Tibial nerve (tissue), 4 donors: Measurements from ENCODE around the gene KDM5A.

Experiments
- EP300 ChIP-seq, 2 donors: sonication (generic); formaldehyde crosslinking; IDR thresholded peaks; one replicate each; pipeline ENCODE4 v1.6.1; 2017; ENCODE audit warnings: antibody characterized with exemption in 2 of 2, mild to moderate bottlenecking in 1 of 2
- TF ChIP-seq, protein P1 (sequence below), 5 experiments: fragments of 200-600 bp in 3 of 5; fragments of 450-650 bp in 2 of 5; sonication (generic) in 3 of 5; IDR thresholded peaks; one replicate each; pipeline ENCODE4 v1.5.1; 2016 to 2019; ENCODE audit warnings: antibody characterized with exemption in 5 of 5, mild to moderate bottlenecking in 3 of 5, moderate library complexity in 2 of 5

DNA sequence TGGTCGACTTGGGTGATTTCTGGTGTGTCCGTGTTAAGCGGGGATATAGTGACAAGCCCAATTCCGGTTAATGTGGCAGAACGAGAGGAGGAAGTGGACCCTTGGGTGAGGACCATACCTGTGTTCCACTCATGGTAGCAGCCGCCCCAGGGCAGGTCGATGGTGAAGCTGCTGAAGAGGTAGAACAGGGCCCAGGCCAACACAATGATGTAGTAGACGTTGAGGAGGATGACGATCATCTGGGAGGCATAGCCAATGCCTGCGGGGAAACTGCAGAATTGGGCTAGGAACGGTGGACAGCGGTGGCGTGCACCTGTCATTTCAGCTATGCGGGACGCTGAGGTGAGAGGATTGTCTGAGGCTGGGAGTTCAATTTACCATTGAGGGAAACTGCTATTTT is 146.6 kb downstream of the KDM5A start:
- TF ChIP-seq, protein P1, sequence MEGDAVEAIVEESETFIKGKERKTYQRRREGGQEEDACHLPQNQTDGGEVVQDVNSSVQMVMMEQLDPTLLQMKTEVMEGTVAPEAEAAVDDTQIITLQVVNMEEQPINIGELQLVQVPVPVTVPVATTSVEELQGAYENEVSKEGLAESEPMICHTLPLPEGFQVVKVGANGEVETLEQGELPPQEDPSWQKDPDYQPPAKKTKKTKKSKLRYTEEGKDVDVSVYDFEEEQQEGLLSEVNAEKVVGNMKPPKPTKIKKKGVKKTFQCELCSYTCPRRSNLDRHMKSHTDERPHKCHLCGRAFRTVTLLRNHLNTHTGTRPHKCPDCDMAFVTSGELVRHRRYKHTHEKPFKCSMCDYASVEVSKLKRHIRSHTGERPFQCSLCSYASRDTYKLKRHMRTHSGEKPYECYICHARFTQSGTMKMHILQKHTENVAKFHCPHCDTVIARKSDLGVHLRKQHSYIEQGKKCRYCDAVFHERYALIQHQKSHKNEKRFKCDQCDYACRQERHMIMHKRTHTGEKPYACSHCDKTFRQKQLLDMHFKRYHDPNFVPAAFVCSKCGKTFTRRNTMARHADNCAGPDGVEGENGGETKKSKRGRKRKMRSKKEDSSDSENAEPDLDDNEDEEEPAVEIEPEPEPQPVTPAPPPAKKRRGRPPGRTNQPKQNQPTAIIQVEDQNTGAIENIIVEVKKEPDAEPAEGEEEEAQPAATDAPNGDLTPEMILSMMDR (IDR thresholded peaks at IDR 0.05): no peak
- no peak for TF ChIP-seq EP300 (IDR thresholded peaks at IDR 0.05)
